Neuronal stem cell (in vitro differentiated cells): Measurements from ENCODE around the gene CHAF1A.

Experiments used
- DNase-seq: peaks from one replicate; pipeline ENCODE4 v3.0.0-alpha.2; 2013; ENCODE audit warnings: low spot score
- H2AFZ ChIP-seq: one replicate; pipeline ENCODE4 v1.6.1; 2013; ENCODE audit warnings: mild to moderate bottlenecking, low read length, inconsistent platforms
- H2AK5ac ChIP-seq: 2 replicates; pipeline ENCODE4 v1.6.1; 2013; ENCODE audit warnings: low read depth, mild to moderate bottlenecking, inconsistent platforms, low read length, moderate library complexity, mixed read lengths
- H2BK120ac ChIP-seq: 2 replicates; pipeline ENCODE4 v1.6.1; 2013; ENCODE audit warnings: low read depth, mild to moderate bottlenecking, inconsistent platforms, low read length, moderate library complexity, mixed read lengths
- H2BK12ac ChIP-seq: one replicate; pipeline ENCODE4 v1.6.1; 2013; ENCODE audit warnings: low read length, inconsistent platforms
- H2BK15ac ChIP-seq: 2 replicates; pipeline ENCODE4 v1.6.1; 2013; ENCODE audit warnings: mild to moderate bottlenecking, low read length, inconsistent platforms, mixed read lengths
- H2BK5ac ChIP-seq: one replicate; pipeline ENCODE4 v1.6.1; 2013; ENCODE audit warnings: inconsistent platforms, mild to moderate bottlenecking, low read length, moderate library complexity
- H3K14ac ChIP-seq: one replicate; pipeline ENCODE4 v1.6.1; 2013; ENCODE audit warnings: low read length, inconsistent platforms
- H3K18ac ChIP-seq: 2 replicates; pipeline ENCODE4 v1.6.1; 2013; ENCODE audit warnings: low read length, inconsistent platforms
- H3K23ac ChIP-seq: 2 replicates; pipeline ENCODE4 v1.6.1; 2013; ENCODE audit warnings: low read depth, mild to moderate bottlenecking, mixed read lengths, low read length, inconsistent platforms; ENCODE audit not compliant: poor library complexity
- H3K27ac ChIP-seq: replicated peaks from 3 replicates; pipeline ENCODE4 v1.5.1; 2013; ENCODE audit warnings: low read length, inconsistent platforms
- H3K27me3 ChIP-seq, 3 experiments: 2 replicates each; pipeline ENCODE4 v1.6.1; 2013; ENCODE audit warnings: low read length in 3 of 3, mild to moderate bottlenecking in 2 of 3, inconsistent platforms in 1 of 3, low read depth in 1 of 3, mixed read lengths in 1 of 3, moderate library complexity in 1 of 3; ENCODE audit not compliant: control insufficient read depth in 3 of 3, insufficient read depth in 3 of 3
- H3K36me3 ChIP-seq, 2 donors: replicated peaks in 1 of 2; 2 replicates each; pipeline ENCODE4 v1.6.1; 2013; ENCODE audit warnings: low read length in 2 of 2; ENCODE audit not compliant: control insufficient read depth in 2 of 2, insufficient read depth in 2 of 2
- H3K4ac ChIP-seq: 2 replicates; pipeline ENCODE4 v1.6.1; 2013; ENCODE audit warnings: inconsistent platforms, mild to moderate bottlenecking, low read length, moderate library complexity
- H3K4me1 ChIP-seq, 2 donors: 1 replicate in 1 of 2; 2 replicates in 1 of 2; pipeline ENCODE4 v1.6.1; 2013; ENCODE audit warnings: low read length in 2 of 2, low read depth in 1 of 2; ENCODE audit not compliant: control insufficient read depth in 2 of 2, insufficient read depth in 1 of 2
- H3K4me2 ChIP-seq: one replicate; pipeline ENCODE4 v1.6.1; 2013; ENCODE audit warnings: mild to moderate bottlenecking, low read length, inconsistent platforms; ENCODE audit not compliant: insufficient read depth, poor library complexity, severe bottlenecking
- H3K4me3 ChIP-seq, 2 donors: 2 replicates each; pipeline ENCODE4 v1.5.1; 2013; ENCODE audit warnings: low read length in 2 of 2, mild to moderate bottlenecking in 2 of 2, inconsistent platforms in 1 of 2, moderate library complexity in 1 of 2
- H3K79me1 ChIP-seq: one replicate; pipeline ENCODE4 v1.6.1; 2013; ENCODE audit warnings: low read depth, mild to moderate bottlenecking, inconsistent platforms, low read length, moderate library complexity
- H3K9ac ChIP-seq: one replicate; pipeline ENCODE4 v1.6.1; 2013; ENCODE audit warnings: mild to moderate bottlenecking, low read depth, low read length, inconsistent platforms; ENCODE audit not compliant: poor library complexity
- H3K9me3 ChIP-seq, 2 donors: replicated peaks in 1 of 2; 2 replicates each; pipeline versions ENCODE3 to v1.6.1; 2013; ENCODE audit warnings: low read length in 2 of 2, mild to moderate bottlenecking in 2 of 2, inconsistent platforms in 1 of 2, low read depth in 1 of 2, mixed read lengths in 1 of 2, moderate library complexity in 1 of 2; ENCODE audit not compliant: control insufficient read depth in 2 of 2, insufficient read depth in 1 of 2
- H4K8ac ChIP-seq: one replicate; pipeline ENCODE4 v1.6.1; 2013; ENCODE audit warnings: low read depth, mild to moderate bottlenecking, inconsistent platforms, low read length, moderate library complexity
- H4K91ac ChIP-seq: one replicate; pipeline ENCODE4 v1.6.1; 2013; ENCODE audit warnings: low read length, low read depth, mild to moderate bottlenecking, inconsistent platforms; ENCODE audit not compliant: poor library complexity
- WGBS, 2 donors: extraction: QIAGEN DNeasy Blood & Tissue Kit; methylation state at CpG; one replicate each; pipeline ENCODE4 v1.1.7; 2013; ENCODE audit warnings: missing lambda C conversion rate in 2 of 2, mixed read lengths in 1 of 2; ENCODE audit not compliant: insufficient read length in 2 of 2, insufficient replicate concordance in 1 of 2; ENCODE audit errors: extremely low coverage in 2 of 2; 5-methylcytosine and 5-hydroxymethylcytosine counted together

CHAF1A gene

GRCh38 chr19:4443966-4444764 lies 41.7 kb downstream of the CHAF1A start:
- H3K79me1 ChIP-seq = peaks cover 10% of the 10 kb centered on the region
- H3K18ac ChIP-seq = no peak overlapping the region
- peaks cover 59 to 97% of the 10 kb centered on the region in 2 donors for H3K36me3 ChIP-seq
- peaks cover 0 to 2% of the 10 kb centered on the region in 2 donors for H3K4me1 ChIP-seq
- H4K91ac ChIP-seq = no peak overlapping the region
- H2AK5ac ChIP-seq = no peak overlapping the region
- no peak overlapping the region for H2AFZ ChIP-seq
- H3K4me2 ChIP-seq = no peak overlapping the region
- H3K27ac ChIP-seq = no peak overlapping the region
- no peak for DNase-seq
- H2BK5ac ChIP-seq = peak overlapping the region; percentile 5
- no peak overlapping the region for H3K23ac ChIP-seq
- H3K9ac ChIP-seq = peak overlapping the region; percentile 4
- H2BK15ac ChIP-seq = peak overlapping the region; percentile 49
- no peak overlapping the region for H2BK120ac ChIP-seq
- H3K9me3 ChIP-seq = peaks cover 0 to 1% of the 10 kb centered on the region in 2 donors
- H3K27me3 ChIP-seq = no peaks in the 10 kb centered on the region
- no peak overlapping the region for H2BK12ac ChIP-seq
- no peak overlapping the region for H4K8ac ChIP-seq
- no peak overlapping the region for H3K14ac ChIP-seq
- H3K4me3 ChIP-seq = peak overlapping the region in 1 of 2 donors; percentile 25
- H3K4ac ChIP-seq = no peak overlapping the region
- WGBS, 2 donors = no CpG with 5 or more reads among the region's 20 CpGs

GRCh38 chr19:4444765-4445741 lies 42.6 kb downstream of the CHAF1A start:
- H2BK5ac ChIP-seq = peak overlapping the region; percentile 5
- peak overlapping the region; percentile 65 for H4K8ac ChIP-seq
- H2AK5ac ChIP-seq = no peak overlapping the region
- no CpG with 5 or more reads among the region's 36 CpGs for WGBS, 2 donors
- H3K4me1 ChIP-seq = peaks cover 0 to 2% of the 10 kb centered on the region in 2 donors
- H3K27me3 ChIP-seq = no peaks in the 10 kb centered on the region
- no peak for DNase-seq
- H4K91ac ChIP-seq = no peak overlapping the region
- H3K9me3 ChIP-seq = peaks cover 0 to 1% of the 10 kb centered on the region in 2 donors
- H3K14ac ChIP-seq = no peak overlapping the region
- H3K36me3 ChIP-seq = peaks cover 55 to 95% of the 10 kb centered on the region in 2 donors
- H3K18ac ChIP-seq = no peak overlapping the region
- H2BK120ac ChIP-seq = no peak overlapping the region
- peak overlapping the region; percentile 31 for H3K23ac ChIP-seq
- no peak overlapping the region for H2AFZ ChIP-seq
- H3K4ac ChIP-seq = no peak overlapping the region
- H3K27ac ChIP-seq = no peak overlapping the region
- H3K4me2 ChIP-seq = no peak overlapping the region
- H2BK15ac ChIP-seq = no peak overlapping the region
- H3K79me1 ChIP-seq = peaks cover 9% of the 10 kb centered on the region
- no peak overlapping the region for H3K9ac ChIP-seq
- H2BK12ac ChIP-seq = no peak overlapping the region
- H3K4me3 ChIP-seq = no peak overlapping the region

GRCh38 chr19:4445963-4446703 lies 43.7 kb downstream of the CHAF1A start:
- Histone ChIP-seq H2AK5ac (no peak overlapping the region), H3K14ac (no peak overlapping the region), H3K4me1 (peaks cover 0 to 2% of the 10 kb centered on the region in 2 donors), H3K9me3 (peaks cover 0 to 1% of the 10 kb centered on the region in 2 donors), H3K4me3 (no peak overlapping the region), H2BK15ac (no peak overlapping the region), H3K27ac (no peak overlapping the region), H4K91ac (no peak overlapping the region), H3K4ac (no peak overlapping the region), H3K9ac (no peak overlapping the region), H3K23ac (peak overlapping the region; percentile 43), H3K27me3 (no peaks in the 10 kb centered on the region), H3K18ac (no peak overlapping the region), H2BK12ac (no peak overlapping the region), H2BK120ac (no peak overlapping the region), H3K79me1 (peaks cover 9% of the 10 kb centered on the region), H3K4me2 (no peak overlapping the region), H2AFZ (no peak overlapping the region), H2BK5ac (no peak overlapping the region), H3K36me3 (peaks cover 49 to 91% of the 10 kb centered on the region in 2 donors), H4K8ac (no peak overlapping the region)
- no CpG with 5 or more reads among the region's 58 CpGs for WGBS, 2 donors
- DNase-seq = no peak
